Measurements from ENCODE around the gene REPIN1.

The REPIN1 gene

GRCh38 chr7:150337659-150338081 lies 31.0 kb upstream of the REPIN1 start:
- DNase-seq, result no peak

GRCh38 chr7:150338166-150338829 lies 30.3 kb upstream of the REPIN1 start:
- no peak for DNase-seq

DNA sequence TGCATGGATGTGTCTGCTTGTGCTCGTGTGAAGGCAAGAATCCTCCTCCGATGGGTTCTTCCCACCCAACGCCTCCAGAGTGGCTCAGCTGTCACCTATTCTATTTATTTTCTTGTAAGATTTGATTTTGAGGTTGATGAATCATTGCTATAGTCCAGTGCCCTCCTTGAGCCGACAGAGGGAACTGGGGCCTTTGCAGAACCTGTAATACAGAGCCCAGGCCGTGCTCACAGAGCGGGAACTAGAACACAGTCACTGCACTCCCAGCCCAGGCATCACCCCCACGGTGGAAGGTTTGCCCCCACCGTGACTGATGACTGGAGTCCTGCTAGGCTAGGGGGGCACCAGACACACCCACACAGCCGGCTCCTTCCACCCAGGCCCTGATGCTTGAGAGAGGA lies 29.2 kb upstream of the REPIN1 start:
- DNase-seq, result no peak

- no peak for DNase-seq
Observed at GRCh38 chr7:150340024-150340749, 28.4 kb upstream of the REPIN1 start.

GRCh38 chr7:150340875-150341262 lies 27.8 kb upstream of the REPIN1 start:
- DNase-seq, result no peak

DNA sequence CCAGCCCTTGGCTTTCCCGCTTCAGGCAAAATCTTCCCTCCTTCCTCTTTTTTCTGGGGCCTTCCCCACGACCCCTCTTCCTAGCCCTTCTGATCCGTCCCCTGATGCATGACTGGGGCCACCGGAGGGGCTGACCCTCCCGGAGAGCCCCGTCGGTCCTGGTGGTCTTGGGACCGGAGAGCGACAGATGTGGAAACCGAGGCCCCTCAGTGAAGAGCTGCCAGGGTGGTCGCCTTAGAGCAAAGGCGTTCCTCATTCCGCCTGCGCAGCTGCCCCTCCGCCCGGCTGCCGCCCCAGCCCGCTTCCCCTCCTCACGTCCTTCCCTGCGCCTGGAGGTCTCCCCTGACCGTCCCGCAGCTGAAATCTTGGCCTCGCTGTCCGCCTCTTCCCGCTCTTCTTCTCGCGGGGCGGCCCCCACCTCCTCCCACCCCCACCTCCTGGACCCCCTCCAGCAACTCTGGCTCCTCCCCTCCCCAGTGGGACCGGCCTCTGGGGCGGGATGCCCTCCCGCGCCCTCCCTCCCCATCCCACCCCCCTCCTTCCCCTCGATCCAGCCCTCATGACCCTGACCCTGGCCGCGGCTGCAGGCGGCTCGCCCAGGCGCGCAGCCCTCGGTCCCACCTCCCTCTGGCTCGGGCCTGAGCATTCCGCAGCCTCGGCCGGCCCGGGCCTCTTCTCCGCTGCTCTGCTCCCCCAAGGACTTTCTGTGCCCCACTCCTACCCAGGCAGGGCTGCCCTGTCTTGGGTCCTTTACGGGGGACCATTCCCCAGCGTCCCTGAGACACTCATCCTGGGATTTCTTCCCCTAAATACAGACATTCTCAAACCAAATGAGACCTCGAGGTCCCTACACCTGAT lies 27.1 kb upstream of the REPIN1 start, which contains the start of gene RARRES2:
RARRES2 (minus strand) TSS at position 367 of the 858 bp plus-strand sequence. CDS start 1,020 bp downstream, outside the sequence.
- DNase-seq, result no peak

DNA sequence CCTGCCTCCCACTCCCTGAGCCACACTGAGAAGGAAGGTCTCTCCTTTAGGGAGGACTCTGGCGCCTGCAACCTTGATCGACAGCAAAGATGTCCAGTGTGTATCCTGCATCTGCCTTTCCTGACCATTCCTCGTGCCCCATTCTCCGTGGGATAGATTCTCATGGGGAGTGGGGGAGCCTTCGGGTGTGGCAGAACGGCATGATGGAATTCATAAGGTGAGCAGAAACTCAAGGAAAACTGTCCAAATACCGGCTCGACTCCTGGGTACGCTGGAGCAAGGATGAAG lies 26.6 kb upstream of the REPIN1 start:
- DNase-seq, result no peak

DNA sequence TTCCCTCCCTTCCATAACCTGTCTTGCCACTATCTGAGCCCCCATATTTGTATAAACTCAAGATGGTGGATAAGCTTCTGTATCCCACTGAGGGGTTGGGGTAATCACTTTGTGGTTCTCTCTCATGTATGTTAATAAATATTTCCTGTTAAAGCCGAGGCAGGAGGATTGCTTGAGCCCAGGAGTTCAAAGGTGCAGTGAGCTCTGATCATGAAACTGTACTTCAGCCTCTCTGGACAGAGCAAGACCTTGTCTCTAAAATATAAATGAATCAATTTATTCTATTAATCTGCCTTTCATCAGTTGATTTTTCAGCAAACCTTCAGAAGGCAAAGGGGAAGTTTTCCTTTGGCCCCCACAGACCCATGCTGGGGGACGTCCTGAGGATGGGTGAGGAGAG lies 25.4 kb upstream of the REPIN1 start:
- no peak for DNase-seq

DNA sequence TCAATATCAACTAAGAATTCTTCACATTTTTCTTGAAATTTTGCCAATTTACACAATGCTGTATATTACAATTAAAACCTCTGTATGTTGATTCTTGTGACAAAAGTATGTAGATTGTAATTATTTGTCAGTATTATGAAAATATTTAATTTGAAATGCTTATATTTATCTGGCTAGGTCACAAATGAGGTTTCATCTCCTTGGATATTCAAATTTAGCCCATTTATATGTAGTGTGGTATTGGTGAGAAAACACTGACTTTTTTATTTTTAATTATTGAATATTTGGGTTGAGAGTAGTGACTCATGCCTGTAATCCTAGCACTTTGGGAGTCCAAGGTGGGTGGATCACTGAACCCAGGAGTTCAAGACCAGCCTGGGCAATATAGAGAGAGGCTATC lies 24.3 kb upstream of the REPIN1 start:
- no peak for DNase-seq

GRCh38 chr7:150345012-150345411 lies 23.6 kb upstream of the REPIN1 start:
- DNase-seq, result no peak

GRCh38 chr7:150346922-150347321 lies 21.7 kb upstream of the REPIN1 start:
- DNase-seq, result no peak

- no peak for DNase-seq
Observed at GRCh38 chr7:150351587-150352194, 16.9 kb upstream of the REPIN1 start.

DNA sequence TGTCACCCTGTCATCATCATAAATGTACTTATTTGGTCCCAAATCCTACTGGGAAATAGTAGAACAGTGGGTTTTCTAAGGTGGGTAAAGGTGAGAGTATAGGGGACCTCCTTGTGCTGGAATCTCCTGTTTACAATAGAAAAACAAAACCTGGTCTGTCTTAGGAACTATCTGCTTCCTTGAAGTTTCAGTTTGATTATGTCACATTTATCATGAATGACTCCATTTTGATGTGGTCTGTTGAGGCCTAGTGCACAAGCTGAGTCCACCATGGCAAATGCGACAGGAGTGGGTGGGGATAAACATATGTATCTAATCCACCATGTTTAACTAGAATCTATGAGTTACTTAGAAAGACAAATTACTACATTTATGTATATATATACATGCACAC lies 13.0 kb upstream of the REPIN1 start:
- no peak for DNase-seq

- no peak for DNase-seq
Observed at GRCh38 chr7:150356265-150356897, 12.2 kb upstream of the REPIN1 start.

- no peak for DNase-seq
Observed at GRCh38 chr7:150357270-150357669, 11.4 kb upstream of the REPIN1 start.

GRCh38 chr7:150357771-150358427 lies 10.7 kb upstream of the REPIN1 start:
- DNase-seq, result no peak

DNA sequence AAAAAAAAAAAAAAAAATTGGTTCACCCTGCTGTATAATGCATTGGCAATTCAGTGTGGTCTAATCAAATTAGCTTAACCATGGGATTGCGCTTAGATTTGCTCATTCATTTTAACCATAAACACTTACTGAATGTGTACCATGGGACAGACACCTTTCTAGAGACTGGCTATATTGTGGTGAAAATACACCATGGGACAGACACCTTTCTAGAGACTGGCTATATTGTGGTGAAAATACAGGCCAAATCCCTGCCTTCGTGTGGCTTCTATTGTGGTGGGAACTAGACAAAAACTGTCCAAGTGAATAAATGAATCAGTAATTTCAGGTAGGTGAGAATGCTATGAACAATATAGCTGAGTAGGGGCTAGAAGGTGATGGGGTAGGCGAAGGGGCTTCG lies 10.2 kb upstream of the REPIN1 start:
- no peak for DNase-seq

DNA sequence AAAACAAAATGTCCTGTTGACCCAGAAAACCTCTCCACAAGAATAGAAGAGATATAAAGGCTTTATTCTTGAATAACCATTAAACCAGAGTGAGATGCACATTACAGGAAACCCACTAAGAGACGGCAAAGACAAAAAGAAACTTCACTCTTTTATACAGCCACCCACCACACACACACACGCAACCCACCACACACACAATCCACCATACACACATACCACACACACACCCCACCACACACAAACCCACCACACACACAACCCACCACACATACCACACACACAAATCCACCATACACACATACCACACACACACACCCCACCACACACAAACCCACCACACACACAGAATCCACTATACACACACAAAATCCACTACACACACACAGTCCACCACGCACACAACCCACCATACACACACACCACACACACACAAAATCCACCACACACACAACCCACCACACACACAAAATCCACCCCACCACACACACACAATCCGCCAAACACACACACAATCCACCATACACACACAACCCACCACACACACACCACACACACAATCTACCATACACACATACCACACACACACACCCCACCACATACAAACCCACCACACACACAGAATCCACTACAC lies 9.5 kb upstream of the REPIN1 start:
- no peak for DNase-seq

GRCh38 chr7:150359622-150360362 lies 8.8 kb upstream of the REPIN1 start:
- DNase-seq, result no peak

GRCh38 chr7:150360363-150361058 lies 8.1 kb upstream of the REPIN1 start:
- no peak for DNase-seq

Data from 8988T (cell line).